Measurements from ENCODE around the gene SOX6. TPM values are rescaled to one million over a fixed set of nuclear protein-coding genes. Genes with fewer than 3 reads are reported as not detected.

SOX6 gene
- total RNA-seq, 1 donor from 2014 or later = 13.2 TPM

GRCh38 chr11:16082095-16083055, 274.0 kb downstream of the SOX6 start:
- Mint-ChIP-seq H3K4me3 (ENCODE audit: unreplicated experiment) (no peak overlapping the region), H3K9me3 (ENCODE audit: unreplicated experiment) (peaks cover 2% of the 10 kb centered on the region), H3K36me3 (ENCODE audit: low read depth, unreplicated experiment) (no peaks in the 10 kb centered on the region), H3K27me3 (ENCODE audit: low read depth, unreplicated experiment) (no peaks in the 10 kb centered on the region), H3K27ac (ENCODE audit: unreplicated experiment) (no peak overlapping the region), H3K4me1 (ENCODE audit: low read depth, unreplicated experiment) (peaks cover 11% of the 10 kb centered on the region)
- Histone ChIP-seq H3K9ac (ENCODE audit: low read length) (no peak overlapping the region), H3K79me2 (ENCODE audit: insufficient read depth, low read length) (no peaks in the 10 kb centered on the region), H4K20me1 (ENCODE audit: insufficient read depth, low read length) (no peaks in the 10 kb centered on the region), H2AFZ (ENCODE audit: low read depth, low read length) (no peak overlapping the region), H3K27me3 (ENCODE audit: insufficient read depth, low read length) (no peaks in the 10 kb centered on the region), H3K36me3 (ENCODE audit: insufficient read depth, low read length) (no peaks in the 10 kb centered on the region), H3K4me3 (ENCODE audit: insufficient read depth, low read depth, low read length) (no peak overlapping the region), H3K4me2 (ENCODE audit: low read length) (no peak overlapping the region), H3K4me1 (ENCODE audit: insufficient read depth, low read length) (no peaks in the 10 kb centered on the region), H3K27ac (ENCODE audit: low read depth, low read length) (no peak overlapping the region), H3K9me3 (ENCODE audit: insufficient read depth, low read depth, low read length) (no peaks in the 10 kb centered on the region)
- no peak for FAIRE-seq
- DNase-seq (ENCODE audit: low read depth) = no peak
- TF ChIP-seq CTCF (IDR thresholded peaks at IDR 0.05; ENCODE audit: insufficient read depth, low read depth, low read length) (no peak), EZH2 (IDR thresholded peaks at IDR 0.05; ENCODE audit: insufficient read depth, low read length) (no peak)

GRCh38 chr11:16081382-16082094, 274.8 kb downstream of the SOX6 start:
- Mint-ChIP-seq H3K4me3 (ENCODE audit: unreplicated experiment) (no peak overlapping the region), H3K4me1 (ENCODE audit: low read depth, unreplicated experiment) (peaks cover 11% of the 10 kb centered on the region), H3K36me3 (ENCODE audit: low read depth, unreplicated experiment) (no peaks in the 10 kb centered on the region), H3K27ac (ENCODE audit: unreplicated experiment) (no peak overlapping the region), H3K27me3 (ENCODE audit: low read depth, unreplicated experiment) (no peaks in the 10 kb centered on the region), H3K9me3 (ENCODE audit: unreplicated experiment) (peaks cover 4% of the 10 kb centered on the region)
- H3K4me3 ChIP-seq (ENCODE audit: insufficient read depth, low read depth, low read length) = no peak overlapping the region
- H2AFZ ChIP-seq (ENCODE audit: low read depth, low read length) = no peak overlapping the region
- H3K27me3 ChIP-seq (ENCODE audit: insufficient read depth, low read length) = no peaks in the 10 kb centered on the region
- H3K4me2 ChIP-seq (ENCODE audit: low read length) = no peak overlapping the region
- FAIRE-seq = no peak
- no peaks in the 10 kb centered on the region for H3K4me1 ChIP-seq (ENCODE audit: insufficient read depth, low read length)
- no peaks in the 10 kb centered on the region for H4K20me1 ChIP-seq (ENCODE audit: insufficient read depth, low read length)
- no peak for TF ChIP-seq EZH2 (IDR thresholded peaks at IDR 0.05; ENCODE audit: insufficient read depth, low read length)
- no peak for TF ChIP-seq CTCF (IDR thresholded peaks at IDR 0.05; ENCODE audit: insufficient read depth, low read depth, low read length)
- no peaks in the 10 kb centered on the region for H3K36me3 ChIP-seq (ENCODE audit: insufficient read depth, low read length)
- no peaks in the 10 kb centered on the region for H3K79me2 ChIP-seq (ENCODE audit: insufficient read depth, low read length)
- no peaks in the 10 kb centered on the region for H3K9me3 ChIP-seq (ENCODE audit: insufficient read depth, low read depth, low read length)
- no peak overlapping the region for H3K27ac ChIP-seq (ENCODE audit: low read depth, low read length)
- no peak for DNase-seq (ENCODE audit: low read depth)
- H3K9ac ChIP-seq (ENCODE audit: low read length) = no peak overlapping the region

Data from astrocyte (in vitro differentiated cells and primary cell).